KG1 (cell line): ENCODE measurements around the gene STIMATE.

Experiments
- DNase-seq: peaks from one replicate; lab custom pipeline; 2025; lab: John Stamatoyannopoulos, UW

The STIMATE gene

DNA sequence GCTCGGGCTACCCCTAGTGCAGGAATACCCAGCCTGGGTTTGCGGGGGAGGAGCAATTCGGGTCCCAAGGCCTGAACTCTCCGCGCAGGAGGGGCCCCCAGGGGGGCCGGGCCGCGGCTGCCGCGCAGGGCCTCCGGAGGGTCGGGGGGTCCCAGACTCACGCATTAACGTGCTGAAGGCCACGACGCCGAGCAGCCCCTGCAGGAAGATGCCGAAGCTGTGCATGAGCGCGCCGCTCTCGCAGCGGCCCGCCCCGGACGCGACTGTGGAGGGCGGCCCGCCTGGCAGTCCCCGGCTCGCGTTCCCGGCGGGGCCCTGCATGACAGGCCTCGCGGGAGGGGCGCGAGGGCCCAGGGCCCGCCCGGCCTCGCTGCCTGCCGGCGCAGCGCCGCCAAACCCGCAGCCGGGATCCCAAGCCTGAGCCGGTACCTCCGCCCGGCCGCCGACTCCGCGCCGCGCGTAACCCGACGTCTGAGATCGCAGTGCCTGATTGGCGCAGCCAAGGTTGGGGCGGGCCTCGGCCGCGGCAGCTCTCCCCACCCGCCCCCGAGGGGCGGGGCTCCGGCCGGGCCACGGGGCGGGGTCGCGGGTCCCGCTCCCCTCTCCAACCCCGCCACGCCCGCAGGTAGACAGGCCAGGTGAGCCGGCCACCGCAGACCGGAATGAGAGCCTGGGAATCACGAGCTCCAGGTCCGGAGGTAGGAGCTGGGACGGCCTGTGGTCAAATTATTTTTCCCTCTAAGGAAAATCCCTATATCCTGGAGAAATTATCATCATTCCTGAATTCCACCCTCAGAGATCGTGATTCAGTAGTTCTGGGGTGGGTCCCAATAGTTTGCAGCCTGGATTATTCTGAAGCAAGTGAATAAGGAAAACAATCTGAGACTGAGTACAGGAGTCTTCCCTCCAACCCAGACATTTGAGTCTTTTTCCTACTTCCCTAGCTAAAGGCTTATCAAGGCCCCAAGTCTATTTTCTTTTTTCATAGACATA is at the start of gene STIMATE:
Gene STIMATE (minus strand): TSS at position 419 of the 993 bp plus-strand sequence. CDS start 98 bp downstream, at position 321.
- peak; percentile 71 for DNase-seq

DNA sequence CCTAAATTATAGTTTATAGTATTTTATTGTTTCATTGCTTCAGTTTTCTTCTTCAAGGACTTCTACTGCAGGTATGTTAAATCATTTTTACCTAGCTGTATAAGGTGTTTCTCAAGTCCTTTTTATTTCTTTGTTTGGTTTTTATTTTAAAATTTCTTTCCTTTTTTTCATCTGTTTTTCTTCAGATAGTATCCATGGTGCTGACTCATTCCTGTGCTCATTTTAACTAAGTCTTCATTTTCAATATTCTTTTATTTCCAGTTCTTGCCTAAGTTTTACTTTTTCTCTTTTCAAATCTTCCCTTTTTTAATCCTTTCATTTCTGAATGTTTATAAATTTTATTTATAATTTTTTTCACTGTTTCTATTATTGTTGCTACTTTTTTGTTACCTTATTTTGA is 42.3 kb upstream of the STIMATE start:
- DNase-seq, result no peak

DNA sequence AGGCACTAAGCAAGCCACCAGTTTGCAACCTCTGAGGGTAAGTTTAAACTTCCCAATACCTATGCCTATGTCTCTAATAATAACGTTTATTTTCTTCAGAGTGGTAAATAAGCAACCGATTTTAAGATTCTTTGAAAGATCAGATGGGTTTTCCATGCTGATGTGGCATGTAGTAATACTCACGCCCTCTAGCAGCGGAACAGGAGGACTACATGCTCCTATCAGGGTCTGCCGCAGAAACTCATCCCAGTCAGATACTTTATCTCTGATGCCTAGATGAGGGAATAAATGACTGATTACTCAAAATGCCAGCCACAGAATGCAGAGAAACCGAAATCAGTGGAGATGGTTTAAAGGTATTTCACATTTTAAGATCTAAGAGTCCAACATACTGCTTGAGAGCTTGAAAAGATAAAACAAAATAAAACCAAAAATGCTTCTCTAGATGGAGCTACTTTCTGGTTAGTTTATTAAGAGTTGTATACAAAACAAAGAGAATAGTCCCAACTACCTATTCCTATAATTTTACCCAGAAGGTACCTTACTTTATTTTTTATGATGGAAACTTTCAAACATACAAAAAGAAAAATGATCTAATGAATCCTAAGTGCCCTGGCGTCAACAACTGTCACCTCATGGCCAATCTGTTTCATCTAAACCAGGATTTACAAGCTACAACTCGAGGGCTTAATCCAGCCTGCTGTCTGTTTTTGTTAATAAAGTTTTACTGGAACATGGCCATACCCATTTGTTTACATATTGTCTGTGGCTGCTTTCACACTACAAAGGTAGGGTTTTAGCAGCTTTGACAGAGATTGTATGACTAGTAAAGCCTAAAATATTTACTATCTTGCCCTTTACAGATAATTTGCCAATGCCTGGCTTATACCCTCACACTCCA is 37.5 kb upstream of the STIMATE start:
- DNase-seq, result peak; percentile 12

DNA sequence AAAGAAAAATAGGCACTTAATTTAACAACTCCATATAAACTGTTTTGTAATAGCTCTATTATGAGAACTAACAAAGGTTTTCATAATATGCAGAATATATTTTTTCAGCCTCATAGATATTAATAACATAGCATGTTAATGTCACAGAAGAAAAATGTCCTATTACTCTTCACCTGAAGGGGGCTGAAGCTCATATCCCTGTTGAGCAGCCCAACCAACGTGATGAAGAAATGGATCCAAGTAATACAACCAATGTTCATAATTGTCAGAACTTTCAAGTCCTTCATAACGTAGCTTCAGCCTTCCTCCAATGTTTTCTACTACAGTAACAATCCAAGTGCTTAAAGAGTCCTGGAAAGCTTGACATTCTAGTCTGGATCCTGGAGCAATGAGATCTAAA is 34.5 kb upstream of the STIMATE start:
- DNase-seq, result no peak

DNA sequence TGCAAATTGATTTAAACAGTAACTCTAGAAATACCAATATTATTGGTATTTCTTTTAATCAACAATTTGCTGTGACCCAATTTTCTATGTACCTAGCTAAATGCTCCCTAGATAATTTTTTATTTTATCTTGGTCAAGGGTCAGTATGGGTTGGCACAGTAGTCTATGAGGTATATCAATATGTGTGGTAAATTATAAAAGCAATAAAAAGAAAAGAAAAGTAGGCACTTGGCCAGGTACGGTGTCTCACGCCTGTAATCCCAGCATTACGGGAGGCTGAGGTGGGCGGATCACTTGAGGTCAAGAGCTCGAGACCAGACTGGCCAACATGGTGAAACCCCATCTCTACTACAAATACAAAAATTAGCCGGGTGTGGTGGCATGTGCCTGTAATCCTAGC is 34.0 kb upstream of the STIMATE start:
- no peak for DNase-seq

DNA sequence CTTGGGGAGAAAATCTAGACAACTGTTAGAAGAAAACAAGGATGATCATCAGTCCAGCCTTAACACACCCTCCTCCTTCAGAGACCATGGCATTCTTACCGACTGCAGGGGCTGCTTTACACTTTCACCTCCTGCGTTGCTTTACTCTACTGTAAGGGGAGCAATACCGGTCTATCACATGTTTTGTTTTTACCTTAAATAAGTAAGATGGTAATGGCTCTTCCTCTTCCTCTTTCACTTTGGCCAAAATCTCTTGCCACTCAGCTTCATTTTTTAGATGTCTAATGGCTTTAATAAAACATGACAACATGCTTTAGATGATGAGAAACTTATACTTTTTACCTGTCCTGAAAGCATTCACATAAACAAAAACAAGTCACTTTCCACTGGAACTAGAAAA is 33.4 kb upstream of the STIMATE start:
- no peak for DNase-seq

DNA sequence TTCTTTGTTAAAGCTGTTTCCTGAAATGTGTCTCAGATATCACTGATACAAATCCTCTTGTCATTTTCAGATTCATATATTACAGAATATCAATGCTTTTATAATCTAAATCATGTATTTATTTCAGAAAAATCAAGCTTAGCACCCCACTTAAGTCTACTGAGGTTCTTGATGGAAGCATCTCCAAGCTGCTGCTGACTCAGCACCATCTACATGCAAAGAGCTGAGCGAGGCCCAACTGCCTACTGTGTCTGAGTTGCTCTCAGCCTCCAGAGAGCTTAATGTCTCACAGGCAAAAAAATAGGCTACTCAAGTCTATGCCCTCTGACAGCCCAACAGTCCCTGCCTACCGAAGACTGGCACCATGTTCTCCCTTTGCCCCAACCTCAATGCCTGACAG is 29.2 kb upstream of the STIMATE start:
- no peak for DNase-seq

DNA sequence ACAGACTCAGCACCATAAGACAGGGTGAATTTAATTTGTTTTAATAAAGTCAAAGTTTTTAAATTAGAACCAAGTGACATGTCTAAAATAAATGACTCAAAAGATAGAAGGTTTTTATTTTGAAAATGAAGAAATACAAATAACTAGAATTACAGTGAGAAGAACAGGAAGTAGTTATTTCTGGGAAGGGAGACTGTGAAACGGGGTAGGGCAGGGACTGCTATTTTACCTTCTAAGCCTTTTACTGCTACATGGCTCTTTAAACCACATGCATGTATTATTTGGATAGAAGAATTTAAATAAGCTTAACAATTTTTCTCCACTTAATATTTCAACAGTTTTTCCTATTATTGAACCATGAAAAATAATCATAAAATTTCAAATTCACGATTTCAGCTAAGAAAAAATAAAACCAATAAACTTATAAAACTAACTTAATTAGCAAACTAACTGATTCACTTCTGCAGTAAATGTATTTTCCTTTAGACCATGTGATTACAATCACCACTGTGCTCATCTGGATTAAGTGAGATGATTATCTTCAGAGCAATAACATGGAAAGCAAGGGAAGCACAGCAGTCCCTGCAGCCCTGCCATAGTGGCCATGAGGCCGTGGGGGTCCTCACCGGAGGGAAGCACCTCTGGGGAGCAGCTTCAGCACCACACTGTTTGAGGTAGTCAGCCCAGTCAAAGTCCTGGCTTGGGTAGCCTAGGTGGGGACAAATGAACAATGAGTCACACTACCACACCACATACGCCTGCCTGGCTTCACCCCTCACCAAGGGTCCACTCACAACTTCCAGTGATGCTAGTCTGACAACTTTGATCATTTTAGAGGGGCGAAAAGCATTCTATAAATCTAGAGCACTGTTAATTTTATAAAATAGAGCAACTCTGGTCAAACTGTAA is 28.3 kb upstream of the STIMATE start:
- DNase-seq, result no peak

DNA sequence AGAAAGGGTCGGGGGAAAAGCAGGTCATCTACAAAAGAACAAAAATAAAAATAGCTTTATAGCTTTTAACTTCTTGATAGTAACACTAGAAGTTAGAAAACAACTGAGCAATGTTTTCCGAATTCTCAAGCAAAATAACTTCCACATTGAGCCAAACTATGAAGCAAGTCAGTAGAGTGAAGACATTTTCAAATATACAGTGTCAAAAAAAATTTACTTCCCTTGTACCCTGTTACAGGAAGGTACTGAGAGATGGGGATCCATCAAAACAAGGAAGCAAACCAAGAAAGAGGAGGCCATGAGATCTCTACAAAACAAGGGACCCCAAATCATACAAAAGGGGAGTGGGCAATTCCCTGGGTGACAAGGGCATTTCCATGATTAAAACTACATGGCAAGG is 26.6 kb upstream of the STIMATE start:
- no peak for DNase-seq

DNA sequence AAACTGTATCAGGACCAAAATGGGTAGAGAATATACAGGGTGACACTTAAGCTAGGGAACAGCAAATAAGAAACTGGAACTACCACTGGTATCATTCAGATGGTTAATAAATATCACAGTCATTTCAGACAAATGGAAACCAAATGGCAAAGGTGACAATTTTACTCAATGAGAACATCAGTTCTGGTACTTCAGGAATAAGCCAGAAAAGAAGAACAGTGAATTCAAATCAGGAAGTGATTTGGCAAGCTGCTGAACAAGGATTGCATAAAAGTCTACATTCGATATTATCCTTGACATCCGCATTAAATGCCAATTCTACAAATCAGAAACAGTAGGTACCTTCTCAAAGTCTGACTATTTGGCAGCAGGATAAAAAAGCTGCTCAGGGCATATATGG is 23.5 kb upstream of the STIMATE start:
- no peak for DNase-seq

DNA sequence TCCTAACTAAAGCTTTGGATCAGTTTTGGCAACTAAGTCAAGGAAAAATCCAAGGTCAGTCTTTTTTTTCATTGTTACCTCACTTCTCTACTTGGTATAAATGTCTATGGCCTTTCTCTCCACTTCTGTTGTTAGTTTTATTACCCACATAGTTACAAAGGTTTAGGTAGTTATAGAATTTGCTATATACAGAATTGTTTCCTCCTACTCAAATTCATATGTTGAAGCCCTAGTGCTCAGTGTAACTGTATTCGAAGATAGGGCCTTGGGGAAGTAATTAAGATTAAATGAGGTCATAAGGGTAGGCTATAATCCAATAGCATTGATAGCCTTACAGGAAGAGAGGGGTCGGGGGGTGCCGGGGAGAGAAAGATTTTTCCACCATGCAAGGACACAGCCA is 19.7 kb upstream of the STIMATE start:
- DNase-seq, result no peak

DNA sequence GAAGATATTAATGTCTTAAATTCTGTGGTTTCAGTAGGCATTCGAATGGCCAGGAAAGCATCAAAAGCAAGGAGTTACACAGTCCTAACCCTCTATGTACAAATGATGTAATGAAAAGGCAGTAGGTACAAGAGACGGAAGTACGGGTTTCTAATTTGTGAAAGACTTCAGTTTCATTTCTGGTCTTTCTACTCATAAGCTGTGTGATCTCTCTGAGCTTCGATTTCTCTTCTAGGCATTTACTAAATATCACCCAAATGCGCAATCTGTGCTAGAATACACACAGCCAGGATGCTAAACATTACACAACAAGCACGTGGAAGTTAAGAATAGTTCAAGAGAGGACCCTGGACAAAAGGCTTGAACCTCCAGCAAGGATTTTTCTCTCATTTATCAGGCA is 17.9 kb upstream of the STIMATE start:
- no peak for DNase-seq

DNA sequence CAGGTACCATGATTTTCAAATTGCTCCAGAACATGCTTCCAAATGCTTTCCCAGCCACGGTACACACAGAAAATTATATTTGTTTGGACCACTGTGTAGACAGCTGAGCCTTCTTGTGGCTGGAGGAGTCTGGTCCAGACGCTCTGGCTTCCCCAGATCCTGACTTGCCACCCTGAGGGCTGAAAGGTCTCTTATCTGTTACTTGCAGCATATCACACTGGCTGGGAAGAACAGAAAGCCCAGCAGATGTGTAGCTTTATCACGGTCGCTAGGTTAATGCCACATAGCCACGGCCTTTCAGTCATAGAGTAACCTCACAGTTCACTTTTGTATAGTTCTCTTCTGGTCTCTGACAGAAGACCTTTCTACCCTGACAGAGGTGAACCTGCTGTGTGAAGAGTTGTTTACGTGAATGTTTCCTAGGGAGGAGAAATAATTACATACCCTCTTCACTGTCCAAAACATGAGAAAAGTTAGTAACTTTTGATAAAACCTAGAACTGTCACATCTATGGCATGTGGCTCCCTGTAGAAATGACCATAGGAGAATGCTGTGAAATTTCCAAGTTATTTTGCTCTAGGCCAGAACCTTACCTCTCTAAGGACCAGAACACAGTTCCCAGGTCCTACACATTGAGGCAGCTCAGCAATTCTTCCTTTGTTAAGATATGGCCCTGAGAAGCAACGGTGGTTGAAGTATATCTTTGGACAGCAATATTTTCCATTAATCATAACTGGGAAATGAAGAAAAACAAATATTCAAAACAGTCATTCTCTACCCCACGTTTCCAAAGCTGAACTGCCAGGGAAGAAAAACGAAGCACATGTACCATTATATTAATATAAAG is 15.8 kb upstream of the STIMATE start:
- DNase-seq, result no peak

DNA sequence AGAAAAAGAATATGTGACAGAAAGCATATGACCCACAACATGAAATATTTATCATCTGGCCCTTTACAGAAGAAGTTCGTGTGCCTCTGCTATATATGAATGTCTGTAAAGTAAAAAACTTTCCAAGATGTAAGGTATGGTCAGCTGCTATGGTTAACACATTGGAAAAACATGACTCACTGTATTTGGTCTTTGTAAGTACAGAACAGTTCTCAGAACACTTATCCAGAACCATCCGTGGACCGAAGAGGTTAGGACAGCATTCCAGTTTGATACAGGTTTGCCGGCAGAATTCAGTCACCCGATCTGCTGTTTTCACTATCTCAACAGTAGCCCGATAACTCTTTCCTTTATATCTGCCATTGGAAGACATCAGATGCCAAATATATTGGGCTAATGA is 13.5 kb upstream of the STIMATE start:
- no peak for DNase-seq

DNA sequence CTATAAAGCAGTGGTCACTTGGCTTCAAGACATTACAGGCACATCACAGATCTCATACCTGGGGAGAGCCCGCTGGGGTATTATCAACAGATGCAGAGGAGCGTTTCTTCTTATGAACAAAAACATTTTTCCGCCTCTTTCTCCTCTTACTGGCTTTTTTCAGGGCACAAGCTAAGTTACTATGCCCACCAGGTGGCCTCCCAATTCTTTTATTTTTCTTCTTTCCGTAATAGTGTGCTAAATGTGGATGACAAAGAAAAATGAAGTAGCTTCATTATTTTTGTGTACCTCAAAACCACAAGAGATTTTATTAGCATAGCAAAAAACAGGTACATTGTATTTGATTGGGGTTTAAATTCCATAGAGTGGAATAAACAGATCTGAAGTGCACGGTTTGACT is 10.1 kb upstream of the STIMATE start:
- DNase-seq, result no peak

DNA sequence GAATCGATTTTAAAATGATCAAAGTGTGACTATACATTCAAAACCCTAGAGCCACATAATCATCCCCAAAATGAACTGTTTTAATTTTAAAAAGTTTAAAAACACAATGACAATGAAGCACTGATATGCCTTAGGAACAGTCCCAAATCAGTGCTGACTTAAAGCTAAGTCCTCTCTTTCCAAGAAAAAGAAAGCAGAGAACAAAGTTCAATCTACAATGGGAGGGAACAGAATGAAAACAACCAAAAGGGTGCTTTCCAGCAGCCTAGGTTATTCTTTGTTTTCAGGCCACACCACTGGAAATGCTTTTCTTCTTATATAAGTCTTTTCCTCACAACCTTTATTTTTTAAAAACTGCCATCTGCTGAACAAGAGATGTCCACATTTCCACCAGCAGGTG is 7.2 kb upstream of the STIMATE start:
- no peak for DNase-seq

DNA sequence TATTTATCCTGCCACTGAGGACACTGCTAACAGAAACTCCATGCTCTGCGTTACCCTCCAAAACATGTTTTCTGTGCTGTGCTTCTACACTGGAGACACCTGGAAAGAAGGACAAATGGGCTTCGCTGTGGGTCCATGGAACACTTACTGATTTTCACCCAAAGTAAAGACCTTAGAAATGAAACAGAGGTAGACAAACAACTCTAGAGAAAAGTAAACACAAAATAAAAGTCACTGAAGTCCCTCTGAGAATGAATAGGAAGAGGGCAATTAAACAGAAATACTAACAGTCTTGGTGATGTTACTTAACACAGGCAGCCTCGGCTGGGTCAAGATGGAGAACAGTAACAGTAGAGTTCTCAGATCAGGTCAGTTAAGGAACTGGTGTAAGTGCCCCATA is 6.7 kb upstream of the STIMATE start:
- no peak for DNase-seq

DNA sequence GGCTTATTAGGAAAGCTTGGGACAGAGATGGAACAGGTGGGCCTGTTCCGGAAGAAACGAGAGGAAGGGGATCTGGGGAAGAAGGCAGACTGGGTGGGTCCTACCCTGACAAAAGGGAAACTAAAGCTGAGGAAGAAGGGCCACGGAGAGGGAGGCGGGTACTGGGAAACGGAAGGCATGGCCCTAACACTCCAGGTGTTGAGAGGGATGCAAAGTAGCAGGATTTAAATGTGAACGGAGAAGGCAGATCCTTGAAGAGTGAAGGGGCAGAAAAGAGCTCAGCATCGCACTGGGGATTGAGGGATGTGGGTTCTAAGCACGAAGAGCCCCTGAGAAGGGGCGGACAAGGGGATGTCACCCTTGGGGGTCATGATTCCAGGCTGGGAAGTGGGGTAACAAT is 735 bp downstream of the STIMATE start:
- DNase-seq, result no peak

DNA sequence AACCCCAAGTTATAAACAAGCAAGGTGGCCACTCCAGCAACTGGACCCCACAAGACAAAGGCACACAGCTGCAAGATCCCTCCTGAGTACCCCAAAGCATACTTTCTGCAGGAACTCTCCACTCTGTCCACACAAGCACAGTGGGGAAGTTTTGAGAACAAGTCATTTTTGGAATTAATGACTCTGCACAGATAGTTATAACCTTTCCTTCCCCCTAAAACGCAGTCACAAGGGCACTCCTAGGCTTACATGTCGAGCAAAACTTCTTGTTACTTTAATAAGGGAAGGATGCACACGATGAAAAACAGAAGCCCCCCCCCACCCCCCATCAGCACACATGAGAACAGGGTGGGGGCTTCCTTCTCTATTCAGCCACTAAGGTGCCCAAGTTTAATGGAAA is 1.2 kb downstream of the STIMATE start:
- DNase-seq, result no peak

DNA sequence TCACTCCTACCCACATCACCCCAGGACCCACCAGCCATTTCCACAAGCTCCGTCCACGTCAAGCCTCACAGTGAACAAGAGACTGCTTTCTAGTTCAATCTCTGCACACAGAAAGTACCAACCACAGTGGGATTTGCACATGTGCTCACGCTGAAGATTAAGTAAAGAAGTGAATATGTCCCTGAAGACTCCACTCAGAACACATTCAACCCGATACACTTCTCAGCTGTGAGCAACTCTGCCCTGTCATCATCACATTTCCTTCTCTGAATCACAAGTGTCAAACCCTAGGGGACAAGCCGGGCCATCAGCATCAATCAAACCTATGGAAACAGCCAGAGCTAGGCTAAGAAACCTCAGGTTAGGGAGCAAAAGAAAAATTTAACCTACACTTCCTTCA is 1.9 kb downstream of the STIMATE start:
- no peak for DNase-seq

DNA sequence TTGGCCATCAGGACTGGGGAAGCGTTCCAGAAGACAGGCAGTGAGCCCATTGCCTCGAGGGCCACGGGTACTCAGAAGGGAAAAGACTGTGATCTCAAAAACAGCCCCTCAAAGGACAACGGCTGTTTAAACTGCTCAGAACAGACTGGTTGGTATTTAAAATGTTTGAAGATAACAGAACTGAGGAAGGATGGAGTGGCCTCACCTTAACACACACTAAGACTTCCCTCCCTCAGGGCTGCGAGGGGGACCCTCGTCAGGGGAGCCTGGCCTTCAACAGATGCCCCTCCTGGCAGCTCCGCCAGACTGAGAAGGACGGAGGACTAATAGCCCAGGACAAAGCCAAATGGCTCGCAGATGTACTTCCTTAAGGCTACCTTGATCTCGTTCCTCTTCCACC is 2.6 kb downstream of the STIMATE start:
- no peak for DNase-seq
